NCI-H748 (cell line): ENCODE results near the gene PDE6B.

ENCODE experiments used
- DNase-seq: peaks from one replicate; lab custom pipeline; 2025; ENCODE audit not compliant: unreplicated experiment; lab: John Stamatoyannopoulos, UW

PDE6B gene

DNA sequence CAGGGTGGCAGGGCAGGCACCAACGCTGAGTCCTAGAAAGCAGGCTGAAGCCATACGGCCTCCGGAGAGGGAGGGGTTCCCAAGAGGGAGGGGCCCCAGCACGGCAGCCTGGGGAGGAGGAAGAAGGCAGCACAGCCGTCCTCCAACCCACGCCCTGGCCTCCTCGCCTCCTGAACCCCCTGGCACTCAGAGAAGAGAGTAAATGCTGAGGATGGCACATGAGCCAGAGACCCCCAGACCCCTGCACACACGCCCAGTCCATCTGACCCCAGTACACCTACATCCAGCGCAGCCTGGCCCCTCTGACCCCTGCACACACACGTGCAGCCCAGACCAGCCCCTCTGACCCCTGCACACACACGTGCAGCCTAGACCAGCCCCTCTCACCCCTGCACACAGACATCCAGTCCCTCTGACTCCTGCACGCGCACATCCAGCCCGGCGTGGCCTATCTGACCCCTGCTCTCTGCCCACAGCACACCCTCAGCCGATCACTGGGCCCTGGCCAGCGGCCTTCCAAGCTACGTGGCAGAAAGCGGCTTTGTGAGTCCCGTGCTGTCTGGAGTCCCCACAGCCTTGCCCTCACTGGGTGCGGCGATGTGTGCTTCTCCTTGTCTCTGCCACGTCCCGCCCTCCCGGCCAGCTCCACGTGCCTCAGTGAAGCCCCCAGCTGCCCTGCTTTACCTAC lies 30.2 kb downstream of the PDE6B start:
- no peak for DNase-seq

DNA sequence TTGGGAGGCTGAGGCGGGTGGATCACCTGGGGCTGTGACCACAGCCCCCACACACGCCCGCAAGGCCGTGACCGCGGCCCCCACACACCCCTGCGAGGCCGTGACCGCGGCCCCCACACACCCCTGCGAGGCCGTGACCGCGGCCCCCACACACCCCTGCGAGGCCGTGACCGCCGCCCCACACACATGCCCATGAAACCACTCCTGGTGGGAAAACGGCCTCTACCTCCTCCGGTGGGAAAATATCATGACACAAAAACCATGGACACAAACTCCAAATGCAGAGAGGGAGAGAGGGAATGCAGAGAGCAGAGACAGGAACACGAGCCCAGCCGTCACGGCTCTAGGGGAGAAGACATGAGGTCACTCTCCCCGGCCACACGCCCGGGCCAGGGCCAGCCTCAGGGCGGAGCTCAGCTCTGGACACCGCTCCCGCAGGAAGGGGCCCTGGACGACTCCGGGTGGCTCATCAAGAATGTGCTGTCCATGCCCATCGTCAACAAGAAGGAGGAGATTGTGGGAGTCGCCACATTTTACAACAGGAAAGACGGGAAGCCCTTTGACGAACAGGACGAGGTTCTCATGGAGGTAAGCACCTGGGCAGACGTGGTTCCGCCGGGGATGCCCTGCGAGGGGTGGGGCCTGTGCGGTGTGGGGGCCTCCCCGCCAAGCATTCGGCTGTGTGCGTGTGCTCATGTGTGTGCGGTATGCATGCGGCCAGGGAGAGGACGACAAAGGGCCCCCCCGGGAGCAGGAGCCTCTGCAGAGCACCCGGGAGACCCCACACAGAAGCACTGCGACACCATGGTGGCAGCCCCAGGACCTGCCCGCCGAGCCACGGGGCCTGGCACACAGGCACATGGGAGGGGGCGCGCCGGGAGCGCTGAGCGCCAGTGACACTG lies 31.3 kb downstream of the PDE6B start:
- DNase-seq, result no peak

DNA sequence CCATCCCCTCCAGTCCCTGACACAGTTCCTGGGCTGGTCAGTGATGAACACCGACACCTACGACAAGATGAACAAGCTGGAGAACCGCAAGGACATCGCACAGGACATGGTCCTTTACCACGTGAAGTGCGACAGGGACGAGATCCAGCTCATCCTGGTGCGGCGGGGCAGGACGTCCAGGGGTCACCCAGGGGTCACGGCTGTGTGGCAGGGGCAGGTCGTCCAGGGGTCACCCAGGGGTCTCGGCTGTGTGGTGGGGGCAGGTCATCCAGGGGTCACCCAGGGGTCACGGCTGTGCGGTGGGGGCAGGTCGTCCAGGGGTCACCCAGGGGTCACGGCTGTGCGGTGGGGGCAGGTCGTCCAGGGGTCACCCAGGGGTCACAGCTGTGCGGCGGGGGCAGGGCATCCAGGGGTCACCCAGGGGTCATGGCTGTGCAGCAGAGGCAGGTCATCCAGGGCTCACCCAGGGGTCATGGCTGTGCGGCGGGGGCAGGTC lies 32.0 kb downstream of the PDE6B start:
- DNase-seq, result no peak

DNA sequence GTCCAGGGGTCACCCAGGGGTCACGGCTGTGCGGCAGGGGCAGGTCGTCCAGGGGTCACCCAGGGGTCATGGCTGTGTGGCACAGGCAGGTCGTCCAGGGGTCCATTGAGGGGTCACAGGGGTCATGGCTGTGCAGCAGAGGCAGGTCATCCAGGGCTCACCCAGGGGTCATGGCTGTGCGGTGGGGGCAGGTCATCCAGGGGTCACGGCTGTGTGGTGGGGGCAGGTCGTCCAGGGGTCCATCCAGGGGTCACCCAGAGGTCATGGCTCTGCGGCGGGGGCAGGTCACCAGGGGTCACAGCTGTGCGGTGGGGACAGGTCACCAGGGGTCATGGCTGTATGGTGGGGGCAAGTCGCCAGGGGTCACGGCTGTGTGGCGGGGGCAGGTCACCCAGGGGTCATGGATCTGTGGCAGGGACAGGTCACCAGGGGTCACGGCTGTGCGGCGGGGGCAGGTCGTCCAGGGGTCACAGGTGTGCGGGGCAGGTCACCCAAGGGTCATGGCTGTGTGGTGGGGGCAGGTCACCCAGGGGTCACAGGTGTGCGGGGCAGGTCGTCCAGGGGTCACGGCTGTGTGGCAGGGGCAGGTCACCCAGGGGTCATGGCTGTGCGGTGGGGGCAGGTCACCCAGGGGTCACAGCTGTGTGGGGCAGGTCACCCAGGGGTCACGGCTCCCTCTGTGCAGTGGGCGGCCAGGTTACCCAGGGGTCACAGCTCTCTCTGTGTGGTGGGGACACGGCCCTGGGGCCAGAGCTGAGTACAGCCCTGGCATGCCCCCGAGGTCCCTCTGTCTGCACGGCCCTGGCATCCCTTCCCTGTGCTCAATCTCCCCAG lies 32.7 kb downstream of the PDE6B start:
- DNase-seq, result no peak

DNA sequence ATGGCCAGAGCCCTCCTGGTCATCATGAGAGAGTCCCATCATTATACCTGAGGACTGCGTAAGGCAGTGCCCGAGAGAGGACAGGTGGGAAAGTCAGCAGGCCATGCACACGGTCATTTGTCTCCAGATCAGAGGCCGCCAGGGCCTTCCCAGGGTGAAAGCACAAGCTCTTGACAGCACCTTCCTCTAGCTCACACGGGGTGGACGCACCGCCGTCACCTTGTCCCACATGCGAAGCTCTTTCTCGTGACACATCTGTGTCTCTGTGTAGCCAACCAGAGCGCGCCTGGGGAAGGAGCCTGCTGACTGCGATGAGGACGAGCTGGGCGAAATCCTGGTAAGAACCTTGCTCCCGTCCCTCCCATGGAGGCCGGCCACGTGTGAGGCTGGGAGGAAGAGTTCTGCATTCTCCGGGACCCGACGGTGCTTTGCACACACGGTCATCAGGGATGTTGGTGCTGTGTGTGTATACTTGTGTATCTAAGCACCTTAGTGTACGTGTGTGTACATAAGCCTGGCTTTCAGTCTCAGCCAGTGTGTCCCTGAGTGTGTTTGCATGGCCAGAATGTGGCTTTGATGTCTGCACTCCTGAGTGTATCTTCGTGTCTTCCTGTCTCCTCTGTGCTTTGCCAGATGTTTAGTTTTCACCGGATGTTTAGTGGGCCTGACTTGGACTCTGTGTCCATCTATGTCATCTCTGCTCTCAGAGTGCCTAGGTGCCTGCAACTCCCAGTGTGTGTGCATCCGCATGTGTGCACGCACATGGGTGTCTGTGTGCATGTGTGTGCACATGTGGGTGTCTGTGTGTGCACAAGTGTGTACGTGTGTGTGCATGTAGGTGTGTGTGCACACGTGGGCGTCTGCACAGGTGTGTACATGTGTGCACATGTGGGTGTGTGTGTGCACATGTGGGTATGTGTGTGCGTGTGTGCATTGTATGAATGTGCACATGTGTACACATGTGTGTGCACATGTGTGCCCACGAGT lies 33.6 kb downstream of the PDE6B start:
- no peak for DNase-seq

DNA sequence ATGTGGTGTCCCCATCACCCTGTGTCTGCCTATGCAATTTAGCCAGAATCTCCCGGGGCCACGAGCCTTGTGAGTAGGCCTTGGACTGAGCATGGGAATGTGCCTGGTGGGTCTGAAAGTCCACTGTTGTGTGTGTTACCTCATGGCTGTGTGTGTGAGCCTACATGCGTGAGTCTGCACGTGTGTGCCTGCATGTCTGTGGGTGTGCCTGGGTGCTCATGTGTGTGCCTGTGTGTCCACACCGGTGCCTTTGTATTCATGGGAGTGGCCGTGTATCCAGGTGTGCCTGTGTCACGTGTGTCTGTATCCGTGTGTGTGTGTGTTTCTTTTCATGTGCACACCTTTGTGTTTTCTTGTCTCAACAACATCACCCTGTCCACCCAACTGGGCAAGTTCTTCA lies 34.5 kb downstream of the PDE6B start:
- no peak for DNase-seq

DNA sequence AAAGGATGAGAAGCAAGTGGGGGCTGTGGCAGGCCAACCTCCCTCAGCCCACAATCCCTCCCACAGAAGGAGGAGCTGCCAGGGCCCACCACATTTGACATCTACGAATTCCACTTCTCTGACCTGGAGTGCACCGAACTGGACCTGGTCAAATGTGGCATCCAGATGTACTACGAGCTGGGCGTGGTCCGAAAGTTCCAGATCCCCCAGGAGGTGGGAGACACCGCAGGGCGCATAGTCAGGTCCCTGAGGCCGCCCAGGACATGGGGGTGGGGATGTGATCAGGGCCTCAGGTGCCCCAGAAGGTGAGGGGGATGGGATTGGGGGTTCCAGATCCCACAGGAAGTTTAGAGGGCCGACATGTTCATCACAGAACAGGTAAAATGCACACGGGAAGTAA lies 35.0 kb downstream of the PDE6B start:
- DNase-seq, result no peak

DNA sequence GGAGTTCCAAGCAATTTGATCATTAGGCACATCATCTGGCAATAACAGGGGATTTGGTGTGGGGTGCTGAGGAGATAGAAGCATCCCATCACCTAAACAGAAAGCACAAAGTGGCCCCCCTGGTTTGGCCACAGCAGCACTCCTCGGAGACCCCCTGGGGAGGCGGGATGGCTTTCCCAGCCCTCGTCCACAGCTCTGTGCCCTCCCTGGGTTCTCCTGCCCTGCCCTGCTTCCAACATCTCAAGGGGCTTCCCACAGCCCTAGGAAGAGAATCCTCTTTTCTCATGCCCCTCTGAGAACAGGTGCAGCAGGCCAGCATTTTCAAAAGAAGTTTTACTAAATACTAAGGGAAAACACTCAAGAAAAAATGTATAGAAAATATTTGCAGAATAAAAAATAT lies 35.9 kb downstream of the PDE6B start:
- DNase-seq, result no peak

DNA sequence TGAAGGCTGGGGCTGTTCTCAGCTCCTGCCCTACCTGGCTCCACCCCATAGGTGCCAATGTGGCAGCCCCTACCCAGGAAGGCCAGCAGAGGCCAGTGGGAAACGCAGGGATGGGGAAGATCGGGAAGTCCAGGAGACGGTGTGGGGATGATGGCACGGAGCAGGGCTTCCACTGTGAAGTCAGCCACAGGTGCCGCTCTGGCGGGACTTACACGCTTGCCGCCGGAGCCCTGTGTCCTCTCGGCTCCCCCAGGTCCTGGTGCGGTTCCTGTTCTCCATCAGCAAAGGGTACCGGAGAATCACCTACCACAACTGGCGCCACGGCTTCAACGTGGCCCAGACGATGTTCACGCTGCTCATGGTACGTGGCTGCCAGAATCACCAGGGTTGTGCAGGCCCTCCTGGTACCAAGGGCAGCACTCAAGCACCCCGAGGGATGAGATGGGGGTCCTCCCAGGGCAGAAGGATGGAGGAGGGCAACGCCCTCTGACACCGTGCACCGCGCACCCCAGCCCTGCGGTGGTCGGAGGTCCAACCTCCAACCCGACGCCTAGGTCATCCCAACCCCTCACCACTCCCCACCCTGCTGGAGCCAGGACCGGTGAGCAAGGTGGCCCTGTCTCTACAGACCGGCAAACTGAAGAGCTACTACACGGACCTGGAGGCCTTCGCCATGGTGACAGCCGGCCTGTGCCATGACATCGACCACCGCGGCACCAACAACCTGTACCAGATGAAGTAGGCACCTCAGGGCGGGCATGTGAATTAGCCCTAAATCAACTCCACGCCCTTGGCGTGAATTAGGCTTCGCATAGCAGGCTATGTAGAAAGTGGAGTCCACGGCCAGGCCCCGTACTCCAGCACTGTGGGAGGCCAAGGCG lies 36.7 kb downstream of the PDE6B start:
- DNase-seq, result no peak

DNA sequence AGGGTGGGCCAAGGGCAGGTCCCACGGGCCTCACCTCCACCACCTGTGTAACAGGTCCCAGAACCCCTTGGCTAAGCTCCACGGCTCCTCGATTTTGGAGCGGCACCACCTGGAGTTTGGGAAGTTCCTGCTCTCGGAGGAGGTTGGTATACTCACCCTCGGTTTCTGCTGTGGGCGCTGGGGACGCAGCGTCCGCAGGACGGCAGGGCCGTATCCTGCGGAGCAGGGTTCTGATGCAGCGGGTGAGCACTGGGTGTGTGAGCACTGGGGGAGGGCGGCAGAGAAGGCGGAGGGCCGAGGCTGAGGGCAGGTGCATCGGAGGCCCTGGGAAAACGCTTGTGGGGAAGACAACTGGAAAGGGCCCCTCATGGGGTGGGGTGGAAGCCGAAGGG lies 37.7 kb downstream of the PDE6B start:
- no peak for DNase-seq

DNA sequence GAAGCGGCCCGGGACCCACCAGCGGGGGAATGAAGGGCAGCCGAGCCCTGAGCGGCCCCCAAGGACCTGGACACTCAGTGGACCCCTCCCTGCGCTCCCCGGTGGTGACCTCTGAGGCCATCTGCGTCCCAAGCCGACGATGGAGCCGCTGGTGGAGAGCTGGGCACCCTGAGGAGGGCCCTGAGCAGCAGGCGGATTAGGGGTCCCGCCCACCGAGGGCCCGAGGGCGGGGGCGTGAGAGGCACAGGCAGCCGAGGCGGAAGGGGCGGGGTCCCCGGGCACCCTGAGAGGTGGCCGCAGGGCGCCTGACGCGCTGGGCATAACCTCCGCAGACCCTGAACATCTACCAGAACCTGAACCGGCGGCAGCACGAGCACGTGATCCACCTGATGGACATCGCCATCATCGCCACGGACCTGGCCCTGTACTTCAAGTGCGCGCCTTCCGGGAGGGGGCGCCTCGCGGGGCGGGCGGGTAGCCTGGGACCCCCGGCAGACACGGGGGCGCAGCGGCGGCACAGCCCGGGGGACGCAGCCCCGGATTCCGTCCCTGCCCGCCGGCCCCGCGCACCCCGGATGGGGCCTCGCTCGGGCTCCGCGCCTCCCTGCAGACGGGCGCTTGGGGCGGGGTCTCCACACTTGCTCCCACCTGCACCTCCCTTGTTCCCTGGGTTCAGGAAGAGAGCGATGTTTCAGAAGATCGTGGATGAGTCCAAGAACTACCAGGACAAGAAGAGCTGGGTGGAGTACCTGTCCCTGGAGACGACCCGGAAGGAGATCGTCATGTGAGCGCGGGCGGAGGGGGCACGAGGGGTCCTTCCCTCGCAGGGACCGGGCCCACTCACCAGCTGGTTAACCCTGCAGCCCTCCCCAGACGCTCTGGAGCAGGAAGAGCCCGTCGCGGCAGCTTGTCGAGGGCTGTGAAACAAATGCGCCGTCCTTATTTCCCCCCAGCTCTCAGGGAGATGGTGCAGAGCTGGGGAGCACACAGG lies 38.4 kb downstream of the PDE6B start:
- peak; percentile 53 for DNase-seq

DNA sequence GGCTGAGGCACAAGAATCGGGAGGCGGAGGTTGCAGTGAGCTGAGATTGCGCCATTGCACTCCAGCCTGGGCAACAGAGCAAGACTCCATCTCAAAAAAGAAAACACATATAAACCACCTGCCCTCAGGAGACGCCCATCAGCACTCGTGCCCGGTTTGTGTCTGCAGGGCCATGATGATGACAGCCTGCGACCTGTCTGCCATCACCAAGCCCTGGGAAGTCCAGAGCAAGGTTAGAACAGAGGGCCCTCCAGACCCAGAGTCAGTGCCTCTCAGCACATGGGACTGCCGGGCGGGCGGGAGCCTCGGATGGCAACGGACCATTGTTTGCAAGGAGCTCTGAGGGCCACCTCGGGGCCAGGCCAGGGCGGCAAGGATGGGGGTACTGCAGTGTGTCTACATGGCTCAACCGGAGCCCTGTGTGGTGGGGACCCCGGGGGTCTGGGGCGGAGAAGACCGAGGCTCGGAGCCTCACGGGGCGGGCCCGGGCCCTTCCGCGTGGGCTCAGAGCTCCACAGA lies 39.4 kb downstream of the PDE6B start:
- DNase-seq, result no peak

DNA sequence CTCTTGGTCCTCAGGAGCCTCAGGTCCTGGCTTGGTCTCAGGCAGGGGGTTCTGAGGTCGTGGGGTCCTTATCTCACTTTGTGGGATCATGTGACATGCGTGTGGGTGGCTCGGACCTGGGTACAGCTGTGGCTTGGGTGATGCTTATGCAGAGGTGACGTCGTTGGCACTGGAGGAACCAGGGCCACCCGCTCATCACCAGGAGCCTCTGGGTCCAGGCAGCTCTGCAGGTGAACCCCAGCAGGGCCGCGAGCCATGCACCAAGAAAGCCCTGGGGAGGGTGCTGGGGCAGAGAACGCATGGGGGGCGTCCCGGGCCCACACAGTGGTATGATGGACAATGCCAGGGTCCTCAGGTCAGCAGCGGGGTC lies 40.0 kb downstream of the PDE6B start:
- no peak for DNase-seq

DNA sequence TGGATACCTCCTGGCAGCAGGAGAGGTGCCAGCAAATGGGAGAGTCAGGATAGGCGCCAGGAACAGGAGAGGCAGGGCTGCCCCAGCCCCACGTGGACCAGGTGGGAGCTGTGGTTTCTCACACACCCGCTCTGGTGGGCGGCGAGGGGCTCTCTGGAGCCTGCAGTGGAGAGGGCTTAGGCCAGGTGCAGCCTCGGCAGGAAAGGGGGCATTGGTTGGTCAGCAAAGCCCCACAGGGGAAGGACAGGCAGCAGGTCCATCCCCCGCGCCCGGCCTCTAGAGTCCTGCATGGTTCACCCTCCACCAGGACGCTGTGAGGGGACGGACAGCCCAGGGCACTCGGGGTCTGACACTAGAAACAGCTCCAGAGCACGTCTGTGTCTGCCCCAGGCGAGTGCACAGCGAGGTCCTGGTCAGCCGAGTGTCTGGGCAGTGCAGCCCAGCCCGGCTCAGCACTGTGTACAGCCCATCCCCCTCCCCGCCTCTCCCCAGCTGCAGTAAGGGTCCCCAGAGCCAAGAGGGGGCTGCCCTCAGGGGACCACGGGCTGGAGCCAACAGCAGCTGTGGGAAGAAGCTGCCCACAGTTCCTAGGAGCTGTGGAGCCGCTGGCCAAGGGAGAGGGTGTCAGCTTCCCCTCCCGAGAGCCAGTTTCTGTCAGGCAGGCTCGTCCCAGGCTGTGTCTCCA lies 40.5 kb downstream of the PDE6B start:
- DNase-seq, result no peak

DNA sequence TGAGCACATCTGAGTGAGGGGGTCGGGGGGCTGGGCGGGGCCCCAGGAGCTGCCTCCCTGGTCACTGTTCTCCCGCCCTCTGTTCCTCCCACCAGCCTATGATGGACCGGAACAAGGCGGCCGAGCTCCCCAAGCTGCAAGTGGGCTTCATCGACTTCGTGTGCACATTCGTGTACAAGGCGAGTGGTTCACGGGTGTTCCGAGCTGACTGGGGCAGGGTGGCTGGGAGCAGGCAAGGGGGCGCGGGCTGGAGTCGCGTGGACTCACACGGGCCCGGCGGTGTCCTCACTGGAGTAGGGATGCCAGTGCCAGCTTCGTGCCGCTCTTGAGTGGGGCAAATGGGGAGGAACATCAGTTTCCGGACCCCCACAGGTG lies 41.0 kb downstream of the PDE6B start:
- no peak for DNase-seq

DNA sequence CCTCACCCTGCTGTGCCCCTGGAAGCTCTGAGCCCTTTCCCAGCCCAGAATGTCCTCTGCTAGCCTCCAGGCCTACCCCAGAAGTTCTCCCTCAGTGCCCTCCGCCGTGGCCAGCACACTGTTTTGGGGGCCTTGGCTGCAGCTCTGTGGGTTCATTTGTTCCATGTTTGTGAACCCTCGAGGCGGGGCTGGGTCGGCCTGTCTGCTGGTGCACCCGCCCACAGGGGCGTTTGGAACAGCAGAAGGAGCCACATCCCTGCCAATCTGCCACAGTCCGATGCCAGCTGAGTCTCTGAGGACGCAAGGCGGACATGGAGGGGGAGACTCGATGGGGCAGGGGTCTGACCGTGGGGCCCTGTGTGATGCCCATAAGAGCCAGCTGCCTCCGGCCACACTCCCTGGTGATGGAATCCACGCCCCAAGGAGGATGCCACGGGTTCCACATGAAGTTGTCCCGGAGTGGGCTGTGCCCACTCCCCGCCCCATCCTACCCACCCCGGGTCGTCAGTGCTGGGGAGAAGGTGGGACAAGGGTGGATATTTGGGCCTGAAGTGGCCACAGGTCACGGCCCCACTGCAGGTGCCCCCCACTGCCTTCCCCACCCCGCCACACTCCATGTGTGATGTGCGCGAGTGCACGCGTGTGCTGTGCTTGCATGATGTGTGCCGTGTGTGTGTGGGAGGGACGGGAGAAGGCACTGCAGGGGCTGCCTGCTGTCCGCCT lies 41.6 kb downstream of the PDE6B start:
- no peak for DNase-seq

DNA sequence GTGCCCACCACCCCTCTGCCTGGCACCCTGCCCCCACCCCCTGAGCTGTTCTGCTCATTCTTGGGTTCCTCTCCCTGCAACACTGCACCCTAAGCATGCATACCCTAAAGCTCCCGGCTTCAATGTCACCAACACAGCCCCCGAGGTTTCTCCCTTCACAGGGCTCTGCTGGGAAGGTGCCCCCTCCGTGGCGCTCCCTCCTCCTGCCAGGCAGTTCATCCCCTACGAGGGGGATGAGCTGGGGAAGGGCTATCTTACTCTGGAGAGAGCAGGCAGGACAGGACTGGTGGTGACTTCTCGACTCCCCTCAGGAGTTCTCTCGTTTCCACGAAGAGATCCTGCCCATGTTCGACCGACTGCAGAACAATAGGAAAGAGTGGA lies 42.2 kb downstream of the PDE6B start:
- DNase-seq, result no peak
